T-helper 22 cell (primary cell): ENCODE measurements around the gene ILK.

Source experiments
- DNase-seq: peaks from one replicate; pipeline ENCODE4 v3.0.0-alpha.2; 2020; ENCODE audit warnings: low read depth

The ILK gene

GRCh38 chr11:6622261-6623171 is 18.9 kb downstream of the ILK start:
- DNase-seq, result no peak

GRCh38 chr11:6623391-6624363 is 20.1 kb downstream of the ILK start:
- DNase-seq, result no peak

GRCh38 chr11:6625156-6625831 is 21.7 kb downstream of the ILK start:
- DNase-seq, result no peak

GRCh38 chr11:6625832-6626420 is 22.4 kb downstream of the ILK start:
- no peak for DNase-seq

GRCh38 chr11:6626971-6627761 is 23.6 kb downstream of the ILK start:
- no peak for DNase-seq

- no peak for DNase-seq
These were observed 24.2 kb downstream of the ILK start for GRCh38 chr11:6627762-6628241.

- no peak for DNase-seq
These were observed 25.0 kb downstream of the ILK start for GRCh38 chr11:6628526-6628925.

- no peak for DNase-seq
These were observed 26.0 kb downstream of the ILK start for GRCh38 chr11:6629573-6629891.

GRCh38 chr11:6629892-6630631 is 26.5 kb downstream of the ILK start:
- no peak for DNase-seq

GRCh38 chr11:6630632-6631291 is 27.2 kb downstream of the ILK start:
- no peak for DNase-seq

GRCh38 chr11:6631361-6631890 is 27.9 kb downstream of the ILK start:
- DNase-seq, result no peak

GRCh38 chr11:6632116-6633073 is 28.8 kb downstream of the ILK start:
- DNase-seq, result no peak

GRCh38 chr11:6633422-6634408 is 30.1 kb downstream of the ILK start:
- no peak for DNase-seq

GRCh38 chr11:6634534-6634933 is 31.0 kb downstream of the ILK start:
- DNase-seq, result no peak

- no peak for DNase-seq
These were observed 31.7 kb downstream of the ILK start for GRCh38 chr11:6635082-6635932.

- DNase-seq, result no peak
These were observed 32.9 kb downstream of the ILK start for GRCh38 chr11:6636480-6636879.
